Loucy (cell line): Measurements from ENCODE around the gene CCDC112.

Experiments
- EZH2phosphoT487 ChIP-seq: fragments of 200-600 bp; IDR thresholded peaks from 2 replicates; pipeline ENCODE4 v1.6.1; 2018; ENCODE audit warnings: antibody characterized with exemption, mild to moderate bottlenecking, moderate library complexity, borderline replicate concordance
- TF ChIP-seq, protein P1 (sequence below): fragments of 200-600 bp; sonication (generic); conservative IDR thresholded peaks from 2 replicates; pipeline ENCODE4 v1.5.1; 2014; ENCODE audit warnings: mild to moderate bottlenecking, antibody characterized with exemption, low read length

DNA sequence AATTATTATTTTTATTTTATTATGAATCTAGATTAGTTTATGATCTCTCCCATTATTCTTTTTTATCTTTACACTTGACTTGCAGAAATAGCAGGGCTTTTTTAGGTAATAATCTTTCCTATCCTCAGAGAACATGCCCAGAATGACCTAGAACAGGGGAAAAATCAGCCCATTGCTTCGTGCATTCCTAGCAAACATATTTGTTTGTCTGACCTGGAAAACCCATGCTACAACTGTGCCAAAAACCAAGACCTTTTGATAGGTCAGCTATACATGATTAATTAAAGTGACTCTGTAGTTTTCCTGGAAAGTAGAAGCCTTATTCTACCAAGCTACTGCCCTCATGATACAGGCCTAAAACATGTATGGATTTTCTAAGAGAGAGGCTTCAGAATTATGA, 24.1 kb upstream of the CCDC112 start:
- TF ChIP-seq, protein P1, sequence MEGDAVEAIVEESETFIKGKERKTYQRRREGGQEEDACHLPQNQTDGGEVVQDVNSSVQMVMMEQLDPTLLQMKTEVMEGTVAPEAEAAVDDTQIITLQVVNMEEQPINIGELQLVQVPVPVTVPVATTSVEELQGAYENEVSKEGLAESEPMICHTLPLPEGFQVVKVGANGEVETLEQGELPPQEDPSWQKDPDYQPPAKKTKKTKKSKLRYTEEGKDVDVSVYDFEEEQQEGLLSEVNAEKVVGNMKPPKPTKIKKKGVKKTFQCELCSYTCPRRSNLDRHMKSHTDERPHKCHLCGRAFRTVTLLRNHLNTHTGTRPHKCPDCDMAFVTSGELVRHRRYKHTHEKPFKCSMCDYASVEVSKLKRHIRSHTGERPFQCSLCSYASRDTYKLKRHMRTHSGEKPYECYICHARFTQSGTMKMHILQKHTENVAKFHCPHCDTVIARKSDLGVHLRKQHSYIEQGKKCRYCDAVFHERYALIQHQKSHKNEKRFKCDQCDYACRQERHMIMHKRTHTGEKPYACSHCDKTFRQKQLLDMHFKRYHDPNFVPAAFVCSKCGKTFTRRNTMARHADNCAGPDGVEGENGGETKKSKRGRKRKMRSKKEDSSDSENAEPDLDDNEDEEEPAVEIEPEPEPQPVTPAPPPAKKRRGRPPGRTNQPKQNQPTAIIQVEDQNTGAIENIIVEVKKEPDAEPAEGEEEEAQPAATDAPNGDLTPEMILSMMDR: no peak
- TF ChIP-seq EZH2phosphoT487: no peak
